ENCODE measurements around the gene NHLH1. TPM values are rescaled to one million over a fixed set of nuclear protein-coding genes. Genes with fewer than 3 reads are reported as not detected.

NHLH1 gene
- total and polyA plus RNA-seq, 10 of the 15 experiments (the other 5 are each of a cell fraction or from before 2014, with no cell fraction given): 0.22 to 0.98 (median 0.43) TPM; not detected in 1

DNA sequence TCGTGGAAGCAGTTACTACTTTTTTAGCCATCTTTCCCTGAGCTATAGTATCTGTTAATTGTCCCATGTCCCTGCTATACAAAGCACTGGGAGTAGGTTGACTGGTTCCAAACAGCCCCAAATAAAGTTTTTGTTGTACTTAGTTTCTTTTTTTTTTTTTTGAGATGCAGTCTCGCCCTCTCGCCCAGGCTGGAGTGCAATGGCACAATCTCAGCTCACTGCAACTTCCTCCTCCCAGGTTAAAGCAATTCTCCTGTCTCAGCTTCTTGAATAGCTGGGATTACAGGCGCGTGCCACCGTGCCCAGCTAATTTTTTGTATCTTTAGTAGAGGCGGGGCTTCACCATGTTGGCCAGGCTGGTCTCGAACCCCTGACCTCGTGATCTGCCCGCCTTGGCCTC is 20.4 kb upstream of the NHLH1 start:
- DNase-seq (ENCODE audit: low read depth, low spot score) (no peak), FAIRE-seq (no peak), ATAC-seq (no peak)
- Histone ChIP-seq H3K27me3 (replicated peaks in 1 of 2; ENCODE audit: control insufficient read depth in 2 of 2, insufficient read depth in 2 of 2, low read length in 1 of 2) (no peaks in the 10 kb centered on the region), H3K9ac (ENCODE audit: control insufficient read depth, insufficient read depth, low read length) (peak overlapping the region; percentile 42; the same call in 1 of the 2 replicates), H3K9me3 (replicated peaks; ENCODE audit: control insufficient read depth, insufficient read depth, low read length) (no peaks in the 10 kb centered on the region), H3K27ac (ENCODE audit: control insufficient read depth, insufficient read depth) (peak overlapping the region; percentile 78), H2AFZ (ENCODE audit: control insufficient read depth, low read depth, low read length) (no peak overlapping the region; the same call in 1 of the 2 replicates), H3K4me1 (ENCODE audit: control insufficient read depth, insufficient read depth, low read length) (peaks cover 20% of the 10 kb centered on the region), H3K4me2 (ENCODE audit: control insufficient read depth, insufficient read depth) (peak overlapping the region; percentile 90), H4K20me1 (ENCODE audit: control insufficient read depth, insufficient read depth) (no peaks in the 10 kb centered on the region), H3K4me3 (0 out of 2 replicates have a peak overlapping the region, but pooled peaks have one; percentile 31), H3K36me3 (ENCODE audit: control insufficient read depth in 2 of 2, insufficient read depth in 2 of 2, low read length in 1 of 2) (peaks cover 13 to 24% of the 10 kb centered on the region in 2 experiments), H3K79me2 (ENCODE audit: control insufficient read depth, insufficient read depth, low read length) (peaks cover 58% of the 10 kb centered on the region)
- ChIA-PET CTCF (interaction anchor here (0.5 to 2.9 kb wide), 17 partner anchors 9 to 423 kb away, joined by 3 to 23 read pairs (median 4); no protein-coding TSS in a partner anchor), RAD21 (ENCODE audit: unreplicated experiment) (interaction anchor here (1.2 to 1.8 kb wide), 2 partner anchors 30 to 153 kb away, joined by 3 to 11 read pairs; no protein-coding TSS in a partner anchor), POLR2A (interaction anchor here (0.6 to 4.8 kb wide), 8 partner anchors 9 to 332 kb away, joined by 3 to 25 read pairs (median 4); no protein-coding TSS in a partner anchor), SMC1A (ENCODE audit: uncharacterized antibody, unreplicated experiment) (interaction anchor here (0.6 to 2.0 kb wide), 9 partner anchors 9 to 334 kb away, joined by 3 to 6 read pairs (median 4); no protein-coding TSS in a partner anchor)
- intact Hi-C loops (cut with micrococcal nuclease; ENCODE audit: unreplicated experiment): no loop called here
- BruUV-seq (replicated peaks): no TSS peak
- in situ Hi-C loops (cut with MboI): loop anchor here (25.0 kb wide), 1 partner anchor 1309 kb away; no protein-coding TSS in a partner anchor
- WGBS (ENCODE audit: insufficient coverage, insufficient replicate concordance, low lambda C conversion rate, missing lambda C conversion rate): 62% methylated on average over 10 of the region's 10 CpGs
- TF ChIP-seq HDGF (IDR thresholded peaks at IDR 0.05) (0 out of 2 replicates have a peak, but pooled peaks have one; percentile 49), RFX5 (IDR thresholded peaks at IDR 0.05; ENCODE audit: low read depth, low read length) (no peak), ZNF622 (IDR thresholded peaks at IDR 0.05) (no peak), PAX8 (IDR thresholded peaks at IDR 0.05) (no peak), FOXM1 (IDR thresholded peaks at IDR 0.05; ENCODE audit: low read depth, low read length) (no peak), CEBPB (IDR thresholded peaks at IDR 0.05; ENCODE audit: borderline replicate concordance in 1 of 2, low read depth in 2 of 2, low read length in 2 of 2) (no peak), SRF (IDR thresholded peaks at IDR 0.05; ENCODE audit: low read depth in 2 of 2, low read length in 2 of 2) (no peak), CREM (IDR thresholded peaks at IDR 0.05; ENCODE audit: low read depth) (no peak), SUZ12 (IDR thresholded peaks at IDR 0.05; ENCODE audit: unreplicated experiment) (no peak), SIN3A (IDR thresholded peaks at IDR 0.05; ENCODE audit: low read depth, low read length) (no peak), ZNF24 (IDR thresholded peaks at IDR 0.05) (no peak), ZZZ3 (IDR thresholded peaks at IDR 0.05; ENCODE audit: control insufficient read depth, insufficient read length, low read depth) (no peak), JUND (IDR thresholded peaks at IDR 0.05; ENCODE audit: low read depth, low read length) (no peak), MEF2B (IDR thresholded peaks at IDR 0.05; ENCODE audit: partially characterized antibody, poor library complexity, severe bottlenecking) (no peak), NRF1 (conservative IDR thresholded peaks at IDR 0.05; ENCODE audit: low read depth, low read length) (no peak)
- TF ChIP-seq, protein P1, sequence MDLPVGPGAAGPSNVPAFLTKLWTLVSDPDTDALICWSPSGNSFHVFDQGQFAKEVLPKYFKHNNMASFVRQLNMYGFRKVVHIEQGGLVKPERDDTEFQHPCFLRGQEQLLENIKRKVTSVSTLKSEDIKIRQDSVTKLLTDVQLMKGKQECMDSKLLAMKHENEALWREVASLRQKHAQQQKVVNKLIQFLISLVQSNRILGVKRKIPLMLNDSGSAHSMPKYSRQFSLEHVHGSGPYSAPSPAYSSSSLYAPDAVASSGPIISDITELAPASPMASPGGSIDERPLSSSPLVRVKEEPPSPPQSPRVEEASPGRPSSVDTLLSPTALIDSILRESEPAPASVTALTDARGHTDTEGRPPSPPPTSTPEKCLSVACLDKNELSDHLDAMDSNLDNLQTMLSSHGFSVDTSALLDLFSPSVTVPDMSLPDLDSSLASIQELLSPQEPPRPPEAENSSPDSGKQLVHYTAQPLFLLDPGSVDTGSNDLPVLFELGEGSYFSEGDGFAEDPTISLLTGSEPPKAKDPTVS (IDR thresholded peaks at IDR 0.05; ENCODE audit: low read depth, low read length): no peak
- TF ChIP-seq, protein P2, sequence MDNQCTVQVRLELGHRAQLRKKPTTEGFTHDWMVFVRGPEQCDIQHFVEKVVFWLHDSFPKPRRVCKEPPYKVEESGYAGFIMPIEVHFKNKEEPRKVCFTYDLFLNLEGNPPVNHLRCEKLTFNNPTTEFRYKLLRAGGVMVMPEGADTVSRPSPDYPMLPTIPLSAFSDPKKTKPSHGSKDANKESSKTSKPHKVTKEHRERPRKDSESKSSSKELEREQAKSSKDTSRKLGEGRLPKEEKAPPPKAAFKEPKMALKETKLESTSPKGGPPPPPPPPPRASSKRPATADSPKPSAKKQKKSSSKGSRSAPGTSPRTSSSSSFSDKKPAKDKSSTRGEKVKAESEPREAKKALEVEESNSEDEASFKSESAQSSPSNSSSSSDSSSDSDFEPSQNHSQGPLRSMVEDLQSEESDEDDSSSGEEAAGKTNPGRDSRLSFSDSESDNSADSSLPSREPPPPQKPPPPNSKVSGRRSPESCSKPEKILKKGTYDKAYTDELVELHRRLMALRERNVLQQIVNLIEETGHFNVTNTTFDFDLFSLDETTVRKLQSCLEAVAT (IDR thresholded peaks at IDR 0.05): peak; percentile 63; the same call in 1 of the 2 replicates
- TF ChIP-seq, protein P3, sequence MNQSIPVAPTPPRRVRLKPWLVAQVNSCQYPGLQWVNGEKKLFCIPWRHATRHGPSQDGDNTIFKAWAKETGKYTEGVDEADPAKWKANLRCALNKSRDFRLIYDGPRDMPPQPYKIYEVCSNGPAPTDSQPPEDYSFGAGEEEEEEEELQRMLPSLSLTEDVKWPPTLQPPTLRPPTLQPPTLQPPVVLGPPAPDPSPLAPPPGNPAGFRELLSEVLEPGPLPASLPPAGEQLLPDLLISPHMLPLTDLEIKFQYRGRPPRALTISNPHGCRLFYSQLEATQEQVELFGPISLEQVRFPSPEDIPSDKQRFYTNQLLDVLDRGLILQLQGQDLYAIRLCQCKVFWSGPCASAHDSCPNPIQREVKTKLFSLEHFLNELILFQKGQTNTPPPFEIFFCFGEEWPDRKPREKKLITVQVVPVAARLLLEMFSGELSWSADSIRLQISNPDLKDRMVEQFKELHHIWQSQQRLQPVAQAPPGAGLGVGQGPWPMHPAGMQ (IDR thresholded peaks at IDR 0.05; ENCODE audit: borderline replicate concordance): no peak
- TF ChIP-seq, protein P4, sequence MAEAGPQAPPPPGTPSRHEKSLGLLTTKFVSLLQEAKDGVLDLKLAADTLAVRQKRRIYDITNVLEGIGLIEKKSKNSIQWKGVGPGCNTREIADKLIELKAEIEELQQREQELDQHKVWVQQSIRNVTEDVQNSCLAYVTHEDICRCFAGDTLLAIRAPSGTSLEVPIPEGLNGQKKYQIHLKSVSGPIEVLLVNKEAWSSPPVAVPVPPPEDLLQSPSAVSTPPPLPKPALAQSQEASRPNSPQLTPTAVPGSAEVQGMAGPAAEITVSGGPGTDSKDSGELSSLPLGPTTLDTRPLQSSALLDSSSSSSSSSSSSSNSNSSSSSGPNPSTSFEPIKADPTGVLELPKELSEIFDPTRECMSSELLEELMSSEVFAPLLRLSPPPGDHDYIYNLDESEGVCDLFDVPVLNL (IDR thresholded peaks at IDR 0.05; ENCODE audit: low read depth, low read length): no peak
